GM12873 (cell line): Measurements from ENCODE around the gene ANKFN1.
A peak's percentile ranks its signal among the peaks of the same experiment; 100 is the strongest.

Experiments
- CTCF ChIP-seq: IDR thresholded peaks from 2 replicates; pipeline ENCODE4 v1.5.1; 2012; ENCODE audit warnings: low read depth, mild to moderate bottlenecking, moderate library complexity, low read length, control low read depth; ENCODE audit not compliant: insufficient read depth; ENCODE audit errors: missing control alignments

Gene ANKFN1

GRCh38 chr17:56471696-56472095 lies 318.4 kb downstream of the ANKFN1 start:
- TF ChIP-seq CTCF = no peak

- TF ChIP-seq CTCF = no peak
Measured at GRCh38 chr17:56475116-56475515, 321.8 kb downstream of the ANKFN1 start.

GRCh38 chr17:56478836-56479447 lies 325.7 kb downstream of the ANKFN1 start:
- peak; percentile 61 for TF ChIP-seq CTCF

- TF ChIP-seq CTCF = no peak
Measured at GRCh38 chr17:56480501-56480900, 327.2 kb downstream of the ANKFN1 start.

- TF ChIP-seq CTCF = no peak
Measured at GRCh38 chr17:56481659-56482058, 328.4 kb downstream of the ANKFN1 start.

- no peak for TF ChIP-seq CTCF
Measured at GRCh38 chr17:56482229-56482628, 329.0 kb downstream of the ANKFN1 start.

- no peak for TF ChIP-seq CTCF
Measured at GRCh38 chr17:56486732-56487131, 333.5 kb downstream of the ANKFN1 start.

- TF ChIP-seq CTCF = no peak
Measured at GRCh38 chr17:56488800-56489199, 335.5 kb downstream of the ANKFN1 start.
